Activated naive CD4-positive, alpha-beta T cell treated with anti-CD3 and anti-CD28 coated beads, Interleukin-2, amount 50 U/mL, for 24 hours (primary cell): Measurements from ENCODE around the gene NQO1.
"Not testable (repeated sequence)": the region's sequence is repeated elsewhere in the genome, so short reads cannot be mapped to it uniquely, and the experiment has no call there.

Source experiments
- H3K27ac Mint-ChIP-seq: one replicate; pipeline ENCODE4 v1.8.0; 2021; ENCODE audit warnings: mild to moderate bottlenecking, mixed read lengths
- H3K27me3 Mint-ChIP-seq: one replicate; pipeline ENCODE4 v1.8.0; 2021; ENCODE audit warnings: mixed read lengths
- H3K36me3 Mint-ChIP-seq: one replicate; pipeline ENCODE4 v1.8.0; 2021; ENCODE audit warnings: mixed read lengths
- H3K4me1 Mint-ChIP-seq: one replicate; pipeline ENCODE4 v1.8.0; 2021; ENCODE audit warnings: mixed read lengths
- H3K4me3 Mint-ChIP-seq: one replicate; pipeline ENCODE4 v1.8.0; 2021; ENCODE audit warnings: mild to moderate bottlenecking, mixed read lengths
- H3K9me3 Mint-ChIP-seq: one replicate; pipeline ENCODE4 v1.8.0; 2021; ENCODE audit warnings: mixed read lengths

Gene NQO1

DNA sequence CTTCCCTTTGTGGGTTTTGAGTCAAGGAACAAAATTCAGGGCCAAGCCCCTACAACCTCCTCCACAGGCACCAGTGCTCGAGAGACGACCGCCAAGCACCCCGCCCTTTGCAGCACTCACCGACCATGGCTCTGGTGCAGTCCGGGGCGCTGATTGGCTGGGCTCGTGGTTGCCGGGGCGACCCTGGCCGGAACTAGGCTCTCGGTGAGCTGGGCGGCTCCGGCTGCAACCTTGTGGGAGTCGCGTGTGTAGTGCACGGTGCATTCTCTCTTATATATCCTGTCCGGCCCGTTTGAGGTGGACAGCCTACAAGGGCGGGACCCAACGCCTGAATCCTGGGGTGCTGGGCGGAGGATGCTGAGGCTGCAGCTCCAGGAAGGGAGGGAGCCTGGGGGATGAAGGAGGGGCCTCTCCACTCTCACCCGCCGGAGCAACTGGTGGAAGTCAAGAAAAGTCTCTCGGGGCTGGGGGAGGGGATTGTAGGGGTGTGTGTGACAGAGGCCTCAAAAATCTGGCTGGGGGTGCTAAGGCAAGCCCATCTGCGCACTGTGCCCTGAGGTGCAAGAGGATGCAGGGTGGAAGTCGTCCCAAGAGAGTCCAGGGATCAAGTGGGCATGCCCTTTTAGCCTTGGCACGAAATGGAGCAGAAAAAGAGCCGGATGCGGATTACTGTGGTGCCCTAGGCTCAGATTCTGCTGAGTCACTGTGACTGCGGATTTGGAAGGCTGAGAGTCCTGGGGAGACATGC lies at the start of gene NQO1:
NQO1 (minus strand) TSS at position 248 of the 748 bp plus-strand sequence; CDS start at position 127, 121 bp downstream.
- H3K9me3 Mint-ChIP-seq = no peaks in the 10 kb centered on the region
- peaks cover 26% of the 10 kb centered on the region for H3K4me1 Mint-ChIP-seq
- H3K36me3 Mint-ChIP-seq = no peaks in the 10 kb centered on the region
- peak within 1 kb of the TSS; percentile 78 for H3K27ac Mint-ChIP-seq
- H3K27me3 Mint-ChIP-seq = no peaks in the 10 kb centered on the region
- peak within 1 kb of the TSS; percentile 85 for H3K4me3 Mint-ChIP-seq

DNA sequence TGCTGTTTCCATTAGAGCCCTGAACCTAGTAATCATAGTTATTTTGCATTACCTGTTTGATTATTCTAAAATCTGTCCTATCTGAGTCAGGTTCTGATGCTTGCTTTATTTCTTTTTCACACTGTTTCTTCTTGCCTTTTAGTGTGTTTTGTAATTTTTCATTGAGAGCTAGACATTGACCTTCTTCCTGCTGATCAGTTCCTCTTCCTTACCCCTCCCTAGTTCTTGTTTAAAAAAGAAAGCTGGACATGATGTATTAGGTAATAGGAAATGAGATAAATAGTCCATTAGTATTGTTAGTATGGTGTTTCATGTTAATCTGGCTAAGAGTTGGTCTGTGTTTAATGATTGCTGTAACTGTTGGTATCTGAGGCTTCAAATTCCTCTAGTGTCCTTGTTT lies 49.2 kb upstream of the NQO1 start:
- Mint-ChIP-seq H3K4me1 (peaks cover 44% of the 10 kb centered on the region), H3K4me3 (no peak overlapping the region), H3K27ac (no peak overlapping the region), H3K36me3 (peaks cover 24% of the 10 kb centered on the region), H3K9me3 (peaks cover 7% of the 10 kb centered on the region), H3K27me3 (no peaks in the 10 kb centered on the region)

DNA sequence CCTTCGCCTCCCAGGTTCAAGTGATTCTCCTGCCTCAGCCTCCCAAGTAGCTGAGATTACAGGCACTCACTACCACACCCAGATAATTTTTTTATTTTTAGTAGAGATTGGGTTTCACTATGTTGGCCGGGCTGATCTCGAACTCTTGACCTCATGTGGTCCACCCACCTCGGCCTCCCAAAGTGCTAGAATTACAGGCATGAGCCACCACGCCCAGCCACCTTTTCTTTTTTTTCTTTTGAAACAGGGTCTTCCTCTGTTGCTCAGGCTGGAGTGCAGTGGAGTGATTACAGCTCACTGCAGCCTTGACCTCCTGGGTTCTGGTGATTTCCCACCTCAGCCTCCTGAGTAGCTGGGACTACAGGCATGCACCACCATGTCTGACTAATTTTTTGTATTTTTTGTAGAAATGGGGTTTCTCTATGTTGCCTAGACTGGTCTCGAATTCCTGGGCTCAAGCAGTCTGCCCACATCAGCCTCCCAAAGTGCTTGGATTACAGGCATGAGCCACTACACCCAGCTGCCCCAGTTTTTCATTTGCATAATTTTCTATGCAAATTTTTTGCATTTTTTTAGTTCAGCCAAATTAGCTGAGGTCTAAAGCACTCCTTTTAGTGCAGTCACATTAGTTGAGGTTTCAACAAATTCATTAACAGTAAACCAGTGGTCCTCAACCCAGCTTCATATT lies 47.0 kb upstream of the NQO1 start:
- peak overlapping the region; percentile 62 for H3K27ac Mint-ChIP-seq
- H3K36me3 Mint-ChIP-seq = peaks cover 24% of the 10 kb centered on the region
- H3K4me3 Mint-ChIP-seq = peak overlapping the region; percentile 20
- H3K27me3 Mint-ChIP-seq = no peaks in the 10 kb centered on the region
- peaks cover 50% of the 10 kb centered on the region for H3K4me1 Mint-ChIP-seq
- peaks cover 7% of the 10 kb centered on the region for H3K9me3 Mint-ChIP-seq

DNA sequence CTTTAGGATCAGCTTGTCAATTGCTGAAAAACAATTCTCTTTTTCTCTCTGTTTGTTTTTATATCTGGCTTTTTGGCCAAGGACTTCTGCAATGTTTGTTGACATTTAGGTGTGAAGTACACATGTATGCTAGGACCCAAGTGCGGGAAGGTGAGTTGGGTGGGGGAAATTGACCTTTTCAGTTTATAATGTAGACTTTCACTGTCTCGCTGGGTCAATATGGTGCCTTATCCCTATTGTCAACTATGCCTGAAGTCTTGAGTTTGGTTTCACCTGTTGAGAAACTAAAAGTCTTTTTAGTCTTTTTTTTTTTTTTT lies 45.2 kb upstream of the NQO1 start:
- Mint-ChIP-seq H3K9me3 (peaks cover 7% of the 10 kb centered on the region), H3K27ac (no peak overlapping the region), H3K27me3 (no peaks in the 10 kb centered on the region), H3K4me3 (no peak overlapping the region), H3K36me3 (peaks cover 22% of the 10 kb centered on the region), H3K4me1 (peaks cover 58% of the 10 kb centered on the region)

DNA sequence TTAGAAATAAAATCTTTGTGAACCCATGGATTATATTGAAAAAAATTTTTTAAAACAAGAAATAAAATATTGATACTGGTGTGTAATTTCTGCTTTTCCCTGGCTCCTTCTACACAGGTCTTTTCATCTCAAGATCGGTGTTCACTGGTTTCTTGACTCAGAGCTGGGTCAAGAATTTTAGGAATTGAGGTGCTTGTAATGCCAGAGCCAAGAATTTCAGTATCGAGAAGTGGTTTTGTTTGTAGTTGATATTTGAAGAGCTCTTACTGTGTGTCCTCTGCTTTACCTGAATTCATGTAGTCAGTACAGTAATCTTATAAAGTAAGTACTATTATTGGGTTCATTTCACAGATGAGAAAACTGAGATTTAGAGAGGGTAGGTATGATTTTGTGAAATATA lies 43.0 kb upstream of the NQO1 start:
- Mint-ChIP-seq H3K27me3 (no peaks in the 10 kb centered on the region), H3K4me1 (peaks cover 60% of the 10 kb centered on the region), H3K36me3 (peaks cover 5% of the 10 kb centered on the region), H3K4me3 (no peak overlapping the region), H3K27ac (no peak overlapping the region), H3K9me3 (no peaks in the 10 kb centered on the region)

DNA sequence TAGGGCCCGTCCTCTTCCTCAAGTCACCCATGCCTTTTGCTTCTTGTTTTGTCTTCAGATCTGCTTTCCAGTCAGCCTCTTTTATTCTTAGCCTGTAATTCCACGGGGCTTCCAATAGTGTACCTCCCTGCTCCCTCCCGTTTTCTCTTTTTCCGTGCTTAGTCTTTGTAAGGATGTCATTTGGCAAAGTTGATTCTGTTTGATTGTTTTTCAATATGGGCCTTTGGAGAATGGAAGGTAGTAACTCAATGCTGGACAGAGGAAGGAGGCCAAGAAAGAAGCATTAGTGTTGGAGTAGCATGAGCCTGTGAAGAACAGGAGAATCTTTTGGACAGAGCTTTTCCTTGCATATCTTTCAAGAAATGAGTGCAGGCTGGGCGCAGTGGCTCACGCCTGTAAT lies 42.3 kb upstream of the NQO1 start:
- Mint-ChIP-seq H3K27ac (peak overlapping the region; percentile 25), H3K4me3 (no peak overlapping the region), H3K4me1 (peaks cover 56% of the 10 kb centered on the region), H3K27me3 (no peaks in the 10 kb centered on the region), H3K36me3 (peaks cover 3% of the 10 kb centered on the region), H3K9me3 (no peaks in the 10 kb centered on the region)

DNA sequence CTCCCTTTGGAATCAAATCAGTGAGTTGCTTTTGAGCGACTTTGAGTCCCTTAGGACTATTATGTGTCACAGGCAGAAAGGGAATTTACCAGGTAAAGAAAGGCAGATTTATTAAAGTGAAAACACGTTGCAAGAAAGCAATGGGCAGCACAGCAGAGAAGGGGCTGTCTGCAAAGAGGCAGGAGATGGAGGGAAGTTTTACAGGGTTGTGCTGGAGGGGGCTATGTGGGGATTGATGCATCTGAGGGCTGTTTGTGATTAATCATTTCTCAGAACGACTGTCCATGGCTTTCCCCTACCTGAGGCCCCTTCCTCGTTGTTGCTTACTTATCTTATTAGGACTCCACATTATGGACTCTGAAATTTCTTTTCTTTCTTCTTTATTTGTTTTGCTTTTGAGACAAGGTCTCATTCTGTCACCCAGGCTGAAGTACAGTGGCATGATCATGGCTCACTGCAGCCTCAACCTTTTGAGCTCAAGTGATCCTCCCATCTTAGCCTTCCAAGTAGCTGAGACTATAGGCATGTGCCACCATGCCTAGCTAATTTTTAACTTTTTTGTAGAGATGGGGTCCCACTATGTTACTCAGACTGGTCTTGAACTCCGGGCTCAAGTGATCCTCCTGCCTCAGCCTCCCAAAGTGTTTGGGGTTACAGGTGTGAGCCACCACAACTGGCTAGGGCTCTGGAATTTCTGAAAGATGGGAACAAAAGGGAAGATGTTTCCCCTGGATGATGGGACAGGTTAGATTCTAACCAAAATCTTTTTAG lies 41.3 kb upstream of the NQO1 start:
- peaks cover 55% of the 10 kb centered on the region for H3K4me1 Mint-ChIP-seq
- H3K36me3 Mint-ChIP-seq = no peaks in the 10 kb centered on the region
- no peaks in the 10 kb centered on the region for H3K9me3 Mint-ChIP-seq
- no peak overlapping the region for H3K4me3 Mint-ChIP-seq
- no peaks in the 10 kb centered on the region for H3K27me3 Mint-ChIP-seq
- H3K27ac Mint-ChIP-seq = peak overlapping the region; percentile 18

DNA sequence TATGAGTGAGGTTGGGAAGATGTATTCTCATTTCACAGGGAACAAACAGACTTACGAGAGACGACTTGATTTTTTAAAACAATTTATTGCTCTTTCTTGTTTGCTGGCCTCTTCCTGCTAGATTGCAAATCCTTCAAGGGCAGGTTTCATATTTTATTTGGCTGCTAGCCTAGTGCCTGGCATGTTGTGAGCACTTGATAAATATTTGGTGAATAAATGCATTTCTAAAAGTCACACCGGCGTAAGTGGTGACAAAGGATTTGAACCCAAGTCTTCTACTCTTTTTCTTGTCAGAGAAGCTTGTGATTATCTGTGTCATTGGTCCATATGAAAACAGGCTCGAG lies 37.2 kb upstream of the NQO1 start:
- Mint-ChIP-seq H3K36me3 (no peaks in the 10 kb centered on the region), H3K4me1 (peaks cover 36% of the 10 kb centered on the region), H3K9me3 (no peaks in the 10 kb centered on the region), H3K4me3 (peak overlapping the region; percentile 92), H3K27me3 (no peaks in the 10 kb centered on the region), H3K27ac (peak overlapping the region; percentile 80)

DNA sequence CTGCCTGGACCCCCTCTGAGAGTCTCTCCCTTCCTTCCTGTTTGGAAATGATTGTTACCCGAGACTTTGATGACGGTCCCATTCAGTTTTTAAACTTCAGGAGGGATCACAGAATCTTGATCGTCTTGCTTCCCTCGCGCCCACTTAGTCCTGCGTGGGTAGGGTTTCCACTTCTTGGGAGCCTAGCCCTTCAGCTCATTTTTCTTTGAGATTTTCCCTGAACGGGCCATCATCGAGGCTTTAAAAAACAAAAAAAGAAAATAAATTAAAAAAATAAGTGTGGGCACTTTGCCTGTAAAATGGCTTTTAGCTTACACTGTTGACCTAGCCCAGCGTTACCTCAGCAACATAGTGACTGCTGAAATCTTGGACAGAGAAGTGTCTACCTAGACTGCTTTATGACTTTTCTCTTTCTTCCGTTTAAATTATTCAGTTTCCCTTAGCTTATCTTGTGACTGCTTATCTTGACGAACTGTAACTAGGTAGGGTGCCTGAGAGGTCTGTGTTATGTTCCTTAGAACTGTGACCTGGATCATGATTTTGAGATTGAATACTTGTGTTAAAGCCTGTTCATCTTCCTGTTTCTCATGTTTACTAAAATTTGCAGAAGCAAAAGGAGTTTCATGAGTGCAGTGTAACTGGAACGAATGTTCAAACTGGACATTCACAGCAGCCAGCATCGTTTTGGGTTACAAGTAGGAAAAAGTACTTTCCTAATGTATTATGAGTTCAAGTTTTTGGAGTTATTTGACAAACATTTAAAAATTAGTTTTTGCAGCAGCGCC lies 36.6 kb upstream of the NQO1 start:
- peak overlapping the region; percentile 94 for H3K27ac Mint-ChIP-seq
- H3K4me3 Mint-ChIP-seq = peak overlapping the region; percentile 92
- no peaks in the 10 kb centered on the region for H3K27me3 Mint-ChIP-seq
- H3K36me3 Mint-ChIP-seq = no peaks in the 10 kb centered on the region
- no peaks in the 10 kb centered on the region for H3K9me3 Mint-ChIP-seq
- peaks cover 34% of the 10 kb centered on the region for H3K4me1 Mint-ChIP-seq

DNA sequence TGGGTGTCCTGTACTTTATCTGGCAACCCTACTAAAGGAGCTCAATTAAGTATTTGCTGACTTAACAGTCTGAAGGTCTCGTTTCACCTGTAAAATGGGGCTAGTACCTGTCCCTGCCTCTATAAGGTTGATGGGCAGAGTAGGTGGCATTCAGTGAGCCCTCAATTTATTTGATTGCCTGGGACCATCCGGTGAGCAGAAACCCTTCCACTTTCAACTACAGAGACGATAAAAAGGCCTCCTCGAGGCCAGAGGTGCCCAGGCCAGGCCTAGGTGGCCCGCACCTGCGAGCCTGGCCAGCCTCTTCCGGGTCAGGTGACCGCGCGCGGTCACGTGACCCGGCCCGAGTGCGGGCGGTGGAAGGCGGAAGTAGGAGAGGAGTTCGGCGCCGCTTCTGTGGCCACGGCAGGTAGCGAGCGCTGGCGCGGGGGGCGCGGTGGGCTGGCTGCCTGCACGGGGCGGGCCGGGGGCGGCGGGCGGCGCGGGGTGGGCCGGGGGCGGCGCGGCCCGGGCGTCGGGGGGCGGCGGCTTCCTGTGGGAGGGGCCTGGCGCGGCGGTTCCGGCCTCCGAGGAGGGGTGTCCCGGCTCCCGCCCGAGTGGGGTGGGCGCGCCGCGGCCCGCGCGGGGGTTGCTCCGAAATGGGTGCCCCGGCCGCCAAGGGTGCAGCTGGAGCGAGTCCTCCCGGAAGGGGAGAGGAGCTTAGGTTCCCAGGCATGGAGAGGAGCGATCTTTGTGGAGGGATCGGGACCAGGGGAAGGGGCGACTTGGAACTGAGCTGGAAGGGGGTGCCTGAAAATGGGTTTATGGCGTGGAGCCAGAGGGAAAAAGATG lies 35.8 kb upstream of the NQO1 start, which contains the start of gene WWP2:
WWP2 (plus strand) TSS at position 350 of the 831 bp plus-strand sequence. CDS start 24,679 bp downstream, outside the sequence.
- peaks cover 27% of the 10 kb centered on the region for H3K4me1 Mint-ChIP-seq
- H3K27me3 Mint-ChIP-seq = no peaks in the 10 kb centered on the region
- H3K36me3 Mint-ChIP-seq = no peaks in the 10 kb centered on the region
- H3K27ac Mint-ChIP-seq = peak within 1 kb of the TSS; percentile 97
- no peaks in the 10 kb centered on the region for H3K9me3 Mint-ChIP-seq
- peak within 1 kb of the TSS; percentile 93 for H3K4me3 Mint-ChIP-seq

DNA sequence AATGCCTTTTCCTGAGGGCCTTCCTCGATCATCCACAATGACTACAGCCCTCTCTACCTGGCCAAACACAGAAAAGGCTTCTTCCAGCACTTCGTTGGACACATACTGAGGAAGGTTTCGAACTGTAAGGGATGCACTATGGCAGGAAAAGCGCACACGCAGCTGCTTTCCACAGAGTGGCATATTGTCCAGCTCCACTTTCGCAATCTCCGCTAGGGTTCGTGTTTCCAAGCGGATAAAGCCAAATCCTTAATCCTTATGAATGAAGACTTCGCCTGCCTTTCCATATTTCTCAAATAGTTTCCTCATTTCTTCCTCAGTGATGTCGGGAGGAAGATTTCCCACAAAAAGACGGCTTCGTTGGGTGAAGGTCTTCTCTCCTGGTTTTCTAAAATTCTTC lies 31.0 kb upstream of the NQO1 start:
- peaks cover 11% of the 10 kb centered on the region for H3K36me3 Mint-ChIP-seq
- H3K27ac Mint-ChIP-seq, H3K27me3 Mint-ChIP-seq, H3K4me3 Mint-ChIP-seq, H3K9me3 Mint-ChIP-seq: not testable (repeated sequence)
- H3K4me1 Mint-ChIP-seq = peaks cover 23% of the 10 kb centered on the region

DNA sequence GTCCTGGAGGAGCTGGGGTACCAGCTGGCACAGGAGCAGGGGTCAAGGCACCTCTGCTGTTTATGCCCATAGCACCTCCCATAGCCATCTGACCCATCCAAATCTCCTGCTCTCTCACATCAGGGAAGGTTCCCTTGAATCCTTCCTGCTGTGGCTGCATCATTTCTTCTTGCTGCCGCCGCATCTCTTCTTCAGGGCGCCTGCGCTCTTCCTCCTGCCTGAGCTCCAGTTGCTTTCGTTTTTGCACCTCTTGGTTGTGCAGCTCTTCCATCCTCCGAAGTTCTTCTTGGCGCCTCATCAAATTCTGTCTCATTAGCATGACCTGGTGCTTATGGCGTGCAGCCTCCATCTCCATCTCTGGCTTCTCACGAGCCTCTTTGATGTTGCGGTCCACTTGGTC lies 30.3 kb upstream of the NQO1 start:
- Mint-ChIP-seq H3K4me3 (no peak overlapping the region), H3K9me3 (no peaks in the 10 kb centered on the region)

DNA sequence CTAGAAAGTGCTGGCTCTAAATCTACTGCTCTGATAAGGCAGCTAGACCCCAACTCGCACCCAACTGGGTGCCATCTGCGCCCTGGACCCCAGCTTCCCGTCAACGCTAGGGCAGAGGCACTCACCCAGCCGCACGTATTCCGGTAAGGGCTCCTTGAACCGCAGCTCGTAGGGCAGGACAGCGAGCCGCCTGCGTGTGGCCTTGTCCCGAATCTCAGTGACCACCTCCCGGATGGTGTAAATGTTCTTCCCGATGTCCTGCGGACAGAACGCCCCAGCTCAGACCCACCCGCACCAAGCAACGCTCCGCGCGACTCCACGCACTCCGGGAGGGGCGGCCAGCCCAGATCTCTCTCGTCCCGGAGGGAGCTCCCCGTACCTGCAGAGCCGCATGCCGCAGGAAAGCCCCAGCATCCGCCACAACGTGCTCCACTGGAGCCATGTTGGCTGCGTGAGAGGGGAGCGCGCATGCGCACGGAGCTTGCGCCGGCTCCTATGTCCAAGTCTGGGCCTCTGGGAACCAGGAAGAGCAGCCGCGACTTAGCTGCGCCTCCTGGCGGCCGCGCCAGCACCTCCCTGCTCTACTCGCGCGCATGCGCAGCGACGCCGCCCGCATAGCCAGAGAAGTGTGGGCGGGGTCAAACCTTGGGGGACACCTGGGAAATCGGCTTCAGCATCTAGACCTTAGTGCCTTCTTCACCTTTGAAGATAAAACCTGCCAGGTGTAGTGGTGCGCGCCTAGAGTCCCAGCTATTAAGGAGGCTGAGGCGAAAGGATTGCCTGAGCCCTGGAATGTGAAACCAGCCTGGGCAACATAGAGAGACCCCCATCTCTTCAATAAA lies 28.3 kb upstream of the NQO1 start, which contains the start of gene NOB1:
NOB1 (minus strand) TSS at position 458 of the 842 bp plus-strand sequence; CDS start at position 442, 16 bp downstream.
- H3K27me3 Mint-ChIP-seq = no peaks in the 10 kb centered on the region
- H3K36me3 Mint-ChIP-seq = peaks cover 17% of the 10 kb centered on the region
- H3K4me1 Mint-ChIP-seq = peaks cover 21% of the 10 kb centered on the region
- H3K4me3 Mint-ChIP-seq = peak within 1 kb of the TSS; percentile 99
- no peaks in the 10 kb centered on the region for H3K9me3 Mint-ChIP-seq
- H3K27ac Mint-ChIP-seq = peak within 1 kb of the TSS; percentile 100

More for the DNA sequence above, 30.3 kb upstream of the NQO1 start:
- peaks cover 15% of the 10 kb centered on the region for H3K36me3 Mint-ChIP-seq
- H3K27me3 Mint-ChIP-seq = no peaks in the 10 kb centered on the region
- peaks cover 27% of the 10 kb centered on the region for H3K4me1 Mint-ChIP-seq
- H3K27ac Mint-ChIP-seq = no peak overlapping the region

DNA sequence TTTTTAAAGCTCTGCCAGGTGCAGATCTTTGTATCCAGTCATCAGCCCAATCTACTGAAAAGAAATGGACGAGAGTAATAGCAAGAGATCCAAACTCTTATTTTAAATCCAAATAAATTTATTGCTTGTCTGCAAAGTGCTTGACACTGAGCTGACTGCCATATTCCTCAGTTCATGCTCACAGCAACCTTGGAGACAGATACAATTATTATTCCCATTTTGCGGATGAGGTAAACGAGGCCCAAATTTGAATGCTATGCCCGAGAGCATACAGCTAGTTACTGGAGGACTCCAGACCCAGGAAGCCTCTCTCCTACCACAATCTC lies 27.7 kb upstream of the NQO1 start:
- H3K27me3 Mint-ChIP-seq = no peaks in the 10 kb centered on the region
- H3K9me3 Mint-ChIP-seq = no peaks in the 10 kb centered on the region
- H3K27ac Mint-ChIP-seq = peak overlapping the region; percentile 100
- peak overlapping the region; percentile 99 for H3K4me3 Mint-ChIP-seq
- peaks cover 21% of the 10 kb centered on the region for H3K4me1 Mint-ChIP-seq
- peaks cover 17% of the 10 kb centered on the region for H3K36me3 Mint-ChIP-seq
